ENCODE data around the gene COL9A3. TPM values are rescaled to one million over a fixed set of nuclear protein-coding genes. Genes with fewer than 3 reads are reported as not detected.

COL9A3 gene
- total and polyA plus RNA-seq, 2 of the 8 experiments (the other 6 are each of a cell fraction or from before 2014, with no cell fraction given) = 21.7 to 80.1 TPM

DNA sequence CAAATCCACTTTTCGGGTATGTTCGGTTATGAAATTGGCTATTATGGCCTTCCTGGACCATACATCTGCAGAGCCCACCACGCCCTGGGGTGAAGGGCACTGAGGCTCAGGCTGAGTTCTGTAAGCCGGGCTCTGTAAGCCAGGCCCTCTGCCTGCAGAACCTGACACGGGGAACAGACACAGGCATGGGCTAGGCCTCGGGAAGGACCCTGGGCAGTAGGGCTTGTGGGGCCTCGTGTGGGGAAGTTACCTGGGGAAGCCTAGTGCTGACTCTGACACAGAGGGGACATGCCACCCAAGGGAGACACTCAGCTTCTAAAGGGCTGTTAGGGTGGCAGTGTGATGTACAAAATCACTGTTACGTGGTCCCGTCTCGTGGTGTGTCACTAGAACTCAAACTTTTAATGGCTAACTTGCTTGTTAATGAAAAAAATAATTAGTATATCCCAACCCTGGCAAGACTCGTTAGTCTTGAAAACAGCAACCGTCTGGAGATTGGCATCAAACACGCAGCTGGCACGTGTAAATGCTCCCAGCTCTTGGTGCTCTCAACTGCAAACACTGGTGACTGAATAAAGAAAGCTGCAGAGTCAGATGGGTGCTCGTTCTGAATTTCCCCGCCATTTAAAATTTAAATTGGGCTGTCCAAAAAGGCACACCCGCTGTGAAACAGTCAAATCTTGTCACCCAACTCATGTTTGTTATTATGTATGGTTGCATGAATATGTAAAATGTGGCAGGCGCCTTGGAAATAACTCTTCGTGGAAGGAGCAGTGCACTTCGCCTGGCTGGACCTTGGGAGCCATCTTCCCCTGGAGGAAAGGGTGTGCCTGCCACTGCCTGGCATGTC, 68.4 kb downstream of the COL9A3 start:
- no peaks in the 10 kb centered on the region for H3K23me2 ChIP-seq (ENCODE audit: low read depth, low read length)
- H2AK5ac ChIP-seq (ENCODE audit: low read depth, low read length) = no peak overlapping the region
- DNase-seq (ENCODE audit: low read depth in 1 of 2, low spot score in 2 of 2) (no peak), FAIRE-seq (no peak)
- peaks cover 20 to 35% (median 26%) of the 10 kb centered on the region in 4 experiments for H3K36me3 ChIP-seq (ENCODE audit: control insufficient read depth in 2 of 4, insufficient read depth in 4 of 4, low read length in 3 of 4)
- no peak overlapping the region for H2BK12ac ChIP-seq (ENCODE audit: low read depth, low read length)
- H4K20me1 ChIP-seq (replicated peaks in 1 of 2; ENCODE audit: control insufficient read depth in 1 of 2, insufficient read depth in 2 of 2, low read length in 2 of 2) = peaks cover 8 to 12% of the 10 kb centered on the region in 2 experiments
- peaks cover 3% of the 10 kb centered on the region; the same call in 1 of the 2 replicates for H3K79me1 ChIP-seq (ENCODE audit: low read depth, low read length)
- H2BK20ac ChIP-seq (ENCODE audit: low read length) = no peak overlapping the region
- H4K91ac ChIP-seq (replicated peaks; ENCODE audit: insufficient read length, low read length) = no peak overlapping the region
- H4K5ac ChIP-seq (ENCODE audit: insufficient read length, low read depth, low read length) = no peak overlapping the region
- H3K4me2 ChIP-seq (ENCODE audit: insufficient read depth in 1 of 2, low read depth in 2 of 2, low read length in 2 of 2) = no peak overlapping the region
- POLR2A ChIA-PET (ENCODE audit: partially characterized antibody) = interaction anchor here (1.2 to 8.5 kb wide), 7 partner anchors 9 to 100 kb away, joined by 3 to 88 read pairs (median 5); no protein-coding TSS in a partner anchor
- 88% methylated on average over 20 of the region's 20 CpGs; no CpG with 5 or more reads in 1 of the 2 experiments for WGBS, 2 experiments (ENCODE audit: extremely low coverage in 1 of 2, insufficient coverage in 1 of 2, insufficient read length in 1 of 2, insufficient replicate concordance in 2 of 2, low coverage in 1 of 2, low lambda C conversion rate in 2 of 2, missing lambda C conversion rate in 1 of 2)
- no peak overlapping the region for H3K14ac ChIP-seq (ENCODE audit: insufficient read length)
- peaks cover 0 to 19% (median 9%) of the 10 kb centered on the region in 4 experiments; a peak in 5 of 7 replicates for H3K4me1 ChIP-seq (replicated peaks in 1 of 4; ENCODE audit: control insufficient read depth in 3 of 4, insufficient read depth in 4 of 4, low read length in 3 of 4)
- H2BK5ac ChIP-seq (ENCODE audit: low read depth, low read length) = no peak overlapping the region; the same call in 1 of the 2 replicates
- H3K27me3 ChIP-seq (replicated peaks in 1 of 4; ENCODE audit: control insufficient read depth in 3 of 4, extremely low read depth in 1 of 4, insufficient read depth in 3 of 4, low read length in 3 of 4) = no peaks in the 10 kb centered on the region
- no peak overlapping the region for H4K8ac ChIP-seq (ENCODE audit: extremely low read depth, insufficient read depth, low read length)
- no peak overlapping the region for H3K27ac ChIP-seq (ENCODE audit: low read depth, low read length)
- H3K56ac ChIP-seq (replicated peaks; ENCODE audit: insufficient read length, low read depth, low read length) = no peak overlapping the region
- CTCF ChIA-PET (ENCODE audit: partially characterized antibody) = interaction anchor here (0.6 to 2.1 kb wide), 8 partner anchors 10 to 87 kb away, joined by 3 to 7 read pairs (median 4); no protein-coding TSS in a partner anchor
- H3K18ac ChIP-seq (ENCODE audit: extremely low read depth, low read length) = no peak overlapping the region
- H3K23ac ChIP-seq (ENCODE audit: insufficient read length) = no peak overlapping the region
- no peak overlapping the region for H3K9ac ChIP-seq (replicated peaks in 1 of 4; ENCODE audit: extremely low read depth in 1 of 4, low read depth in 3 of 4, low read length in 3 of 4)
- H2BK15ac ChIP-seq (ENCODE audit: low read length) = no peak overlapping the region
- H3K9me3 ChIP-seq (ENCODE audit: insufficient read depth in 2 of 2, low read depth in 1 of 2, low read length in 1 of 2) = peaks cover 0 to 3% of the 10 kb centered on the region in 2 experiments; a peak in 1 of 4 replicates
- no peak overlapping the region for H3K4ac ChIP-seq (replicated peaks; ENCODE audit: insufficient read length, low read depth, low read length)
- H3K4me3 ChIP-seq (ENCODE audit: extremely low read depth in 1 of 4, insufficient read depth in 2 of 4, low read depth in 3 of 4, low read length in 4 of 4) = no peak overlapping the region
- H3K79me2 ChIP-seq (ENCODE audit: control insufficient read depth in 1 of 2, insufficient read depth in 2 of 2, low read length in 2 of 2) = no peaks in the 10 kb centered on the region
- no peak overlapping the region for H2AFZ ChIP-seq (ENCODE audit: low read length)
- TF ChIP-seq POLR2A (IDR thresholded peaks at IDR 0.05; ENCODE audit: control extremely low read depth in 1 of 2, low read depth in 2 of 2, low read length in 2 of 2) (0 out of 3 replicates have a peak, but pooled peaks of 1 of the 2 experiments have one; percentile 3), CBX5 (IDR thresholded peaks at IDR 0.05; ENCODE audit: low read depth, low read length) (no peak)
- H2BK120ac ChIP-seq (replicated peaks; ENCODE audit: low read depth, low read length) = no peak overlapping the region

Measured in H1 (cell line).